OCI-LY7 (cell line): ENCODE measurements around the gene ZNF200. TPM values are rescaled to one million over a fixed set of nuclear protein-coding genes. Genes with fewer than 3 reads are reported as not detected.

ENCODE experiments used
- BruUV-seq: library from RNA; stranded (reverse); fragments of 400-500 nt; replicated peaks from 2 replicates; lab custom pipeline; 2021; lab: Mats Ljungman, UMichigan
- CTCF ChIA-PET: fragments of 300-600 bp; sonication (Branson Sonifier 250); formaldehyde crosslinking; loops from one replicate; lab custom pipeline; 2022; ENCODE audit warnings: antibody characterized with exemption; ENCODE audit not compliant: unreplicated experiment; lab: Charles Lee
- POLR2A ChIA-PET: fragments of 300-600 bp; sonication (Branson Sonifier 250); formaldehyde crosslinking; loops from one replicate; lab custom pipeline; 2022; ENCODE audit warnings: antibody characterized with exemption; lab: Charles Lee
- DNase-seq: peaks from one replicate; pipeline ENCODE4 v3.0.0-alpha.2; 2015; ENCODE audit warnings: low spot score
- H2AFZ ChIP-seq: fragments of 200-600 bp; sonication (generic), shearing (Covaris generic); 2 replicates; pipeline ENCODE4 v1.6.1; 2014; ENCODE audit warnings: mild to moderate bottlenecking, antibody characterized with exemption, low read length, moderate library complexity
- H3K27ac ChIP-seq: fragments of 200-600 bp; sonication (generic); 2 replicates; pipeline ENCODE4 v1.5.1; 2014; ENCODE audit warnings: mixed run types, low read depth, mild to moderate bottlenecking, moderate library complexity, low read length, inconsistent platforms; ENCODE audit not compliant: poor library complexity, severe bottlenecking
- H3K36me3 ChIP-seq: fragments of 200-600 bp; sonication (generic); 2 replicates; pipeline ENCODE4 v1.6.1; 2014; ENCODE audit warnings: mild to moderate bottlenecking, antibody characterized with exemption, low read length, moderate library complexity, mixed read lengths; ENCODE audit not compliant: insufficient read depth
- H3K4me1 ChIP-seq: fragments of 200-600 bp; sonication (generic); 2 replicates; pipeline ENCODE4 v1.5.1; 2014; ENCODE audit warnings: mild to moderate bottlenecking, low read length; ENCODE audit not compliant: insufficient read depth, poor library complexity, severe bottlenecking
- H3K4me2 ChIP-seq: fragments of 200-600 bp; sonication (generic); 2 replicates; pipeline ENCODE4 v1.6.1; 2014; ENCODE audit warnings: mild to moderate bottlenecking, low read length
- H3K4me3 ChIP-seq: fragments of 200-600 bp; sonication (generic); 2 replicates; pipeline ENCODE4 v1.5.1; 2014; ENCODE audit warnings: mild to moderate bottlenecking, low read depth, low read length; ENCODE audit not compliant: poor library complexity, severe bottlenecking
- H3K79me2 ChIP-seq: fragments of 200-600 bp; sonication (generic); 2 replicates; pipeline ENCODE4 v1.6.1; 2016; ENCODE audit warnings: low read depth, mild to moderate bottlenecking, low read length, moderate library complexity, mixed read lengths; ENCODE audit not compliant: insufficient read depth
- H3K9me2 ChIP-seq: fragments of 200-600 bp; sonication (generic); 2 replicates; pipeline ENCODE4 v1.6.1; 2016; ENCODE audit warnings: mild to moderate bottlenecking, low read length, mixed read lengths; ENCODE audit not compliant: insufficient read depth
- H3K9me3 ChIP-seq: fragments of 200-600 bp; sonication (generic); 2 replicates; pipeline ENCODE4 v1.6.1; 2014; ENCODE audit warnings: mild to moderate bottlenecking, mixed run types, low read length, mixed read lengths
- H4K20me1 ChIP-seq: fragments of 200-600 bp; sonication (generic); 2 replicates; pipeline ENCODE4 v1.6.1; 2014; ENCODE audit warnings: mild to moderate bottlenecking, antibody characterized with exemption, low read length, moderate library complexity, mixed read lengths; ENCODE audit not compliant: insufficient read depth
- CTCF ChIP-seq: fragments of 200-600 bp; sonication (generic); conservative IDR thresholded peaks from 2 replicates; pipeline ENCODE4 v1.5.1; 2014; ENCODE audit warnings: mild to moderate bottlenecking, antibody characterized with exemption, low read length, moderate library complexity, mixed read lengths
- EZH2phosphoT487 ChIP-seq: fragments of 200-600 bp; sonication (generic); IDR thresholded peaks from 2 replicates; pipeline ENCODE4 v1.6.1; 2018; ENCODE audit warnings: low read depth, borderline replicate concordance, mild to moderate bottlenecking, mixed run types, antibody characterized with exemption, low read length, moderate library complexity, mixed read lengths
- intact Hi-C: fragments of 100-400 bp; cut with micrococcal nuclease; formaldehyde crosslinking; loops from one replicate; pipeline ENCODE4 v1.10.0; 2022; ENCODE audit not compliant: unreplicated experiment
- total RNA-seq, 2 experiments: library from RNA; depleted of rRNA in 1 of 2; stranded (reverse); fragments of >200 nt in 1 of 2; shearing (Covaris generic) in 1 of 2; gene quantifications; 2 replicates each; pipeline ENCODE4 v1.2.3, GENCODE V29; 2014 to 2022

The ZNF200 gene
- total RNA-seq, 2 experiments from 2014 or later, result 13.9 to 19.8 TPM

GRCh38 chr16:3281222-3281820 lies 46.4 kb upstream of the ZNF200 start:
- Histone ChIP-seq H3K9me2 (no peaks in the 10 kb centered on the region), H4K20me1 (0 out of 2 replicates have a peak, but pooled peaks cover 8% of the 10 kb centered on the region), H3K4me3 (peak overlapping the region; percentile 99), H3K4me1 (peaks cover 29% of the 10 kb centered on the region), H3K9me3 (no peaks in the 10 kb centered on the region), H3K27ac (no peak overlapping the region), H3K36me3 (peaks cover 15% of the 10 kb centered on the region), H2AFZ (no peak overlapping the region), H3K79me2 (peaks cover 31% of the 10 kb centered on the region), H3K4me2 (peak overlapping the region; percentile 98; the same call in 1 of the 2 replicates)
- no peak for DNase-seq
- TF ChIP-seq CTCF (no peak), EZH2phosphoT487 (no peak)
- intact Hi-C loops, result loop anchor here (5.0 kb wide), 1 partner anchor 176 kb away; no protein-coding TSS in a partner anchor
- no TSS peak for BruUV-seq
- ChIA-PET CTCF (no interaction called here), POLR2A (no interaction called here)

GRCh38 chr16:3276679-3277078 lies 41.7 kb upstream of the ZNF200 start:
- TF ChIP-seq EZH2phosphoT487 (no peak), CTCF (no peak)
- no peak for DNase-seq
- Histone ChIP-seq H2AFZ (no peak overlapping the region), H3K9me3 (no peaks in the 10 kb centered on the region), H3K36me3 (no peaks in the 10 kb centered on the region), H3K9me2 (no peaks in the 10 kb centered on the region), H3K4me2 (no peak overlapping the region), H3K4me3 (no peak overlapping the region), H3K27ac (no peak overlapping the region), H3K4me1 (peaks cover 14% of the 10 kb centered on the region), H4K20me1 (no peaks in the 10 kb centered on the region), H3K79me2 (no peaks in the 10 kb centered on the region)
- CTCF ChIA-PET, result interaction anchor here (1.4 kb wide), 1 partner anchor 9 kb away, joined by 8 read pairs; no protein-coding TSS in a partner anchor
- no TSS peak for BruUV-seq
- POLR2A ChIA-PET, result interaction anchor here (1.3 kb wide), 1 partner anchor 185 kb away, joined by 3 read pairs; no protein-coding TSS in a partner anchor
- intact Hi-C loops, result no loop called here

GRCh38 chr16:3274947-3275346 lies 40.0 kb upstream of the ZNF200 start:
- Histone ChIP-seq H3K4me2 (peak overlapping the region; percentile 25; the same call in 1 of the 2 replicates), H3K36me3 (no peaks in the 10 kb centered on the region), H2AFZ (peak overlapping the region; percentile 56; the same call in 1 of the 2 replicates), H3K4me1 (peaks cover 12% of the 10 kb centered on the region), H3K4me3 (no peak overlapping the region), H3K27ac (peak overlapping the region; percentile 2), H3K9me2 (no peaks in the 10 kb centered on the region), H3K79me2 (no peaks in the 10 kb centered on the region), H3K9me3 (no peaks in the 10 kb centered on the region), H4K20me1 (no peaks in the 10 kb centered on the region)
- intact Hi-C loops, result no loop called here
- TF ChIP-seq EZH2phosphoT487, result no peak
- no peak for TF ChIP-seq CTCF
- POLR2A ChIA-PET, result interaction anchor here (0.5 kb wide), 1 partner anchor 10 kb away, joined by 3 read pairs; no protein-coding TSS in a partner anchor
- no TSS peak for BruUV-seq
- no peak for DNase-seq
- CTCF ChIA-PET, result no interaction called here
